Measurements from ENCODE around the gene RNF19B. TPM values are rescaled to one million over a fixed set of nuclear protein-coding genes. Genes with fewer than 3 reads are reported as not detected.

Gene RNF19B, protein sequence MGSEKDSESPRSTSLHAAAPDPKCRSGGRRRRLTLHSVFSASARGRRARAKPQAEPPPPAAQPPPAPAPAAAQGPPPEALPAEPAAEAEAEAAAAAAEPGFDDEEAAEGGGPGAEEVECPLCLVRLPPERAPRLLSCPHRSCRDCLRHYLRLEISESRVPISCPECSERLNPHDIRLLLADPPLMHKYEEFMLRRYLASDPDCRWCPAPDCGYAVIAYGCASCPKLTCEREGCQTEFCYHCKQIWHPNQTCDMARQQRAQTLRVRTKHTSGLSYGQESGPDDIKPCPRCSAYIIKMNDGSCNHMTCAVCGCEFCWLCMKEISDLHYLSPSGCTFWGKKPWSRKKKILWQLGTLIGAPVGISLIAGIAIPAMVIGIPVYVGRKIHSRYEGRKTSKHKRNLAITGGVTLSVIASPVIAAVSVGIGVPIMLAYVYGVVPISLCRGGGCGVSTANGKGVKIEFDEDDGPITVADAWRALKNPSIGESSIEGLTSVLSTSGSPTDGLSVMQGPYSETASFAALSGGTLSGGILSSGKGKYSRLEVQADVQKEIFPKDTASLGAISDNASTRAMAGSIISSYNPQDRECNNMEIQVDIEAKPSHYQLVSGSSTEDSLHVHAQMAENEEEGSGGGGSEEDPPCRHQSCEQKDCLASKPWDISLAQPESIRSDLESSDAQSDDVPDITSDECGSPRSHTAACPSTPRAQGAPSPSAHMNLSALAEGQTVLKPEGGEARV
- 22.5 TPM for total RNA-seq (2021; ENCODE audit: unreplicated experiment)
- 24.1 and 32.5 TPM in 2 replicates for polyA plus RNA-seq (2012)
- Bru-seq, nascent RNA = percentile 67 among the genes with signal in this experiment
- percentile 73 among the genes with signal in this experiment for BruChase-seq, experiment 1, labeled RNA remaining after a 6-hour chase
- percentile 69 among the genes with signal in this experiment for BruChase-seq, experiment 2, labeled RNA remaining after a 2-hour chase
- long read RNA-seq, transcript RNF19B-203 (9 exons, 2,560 nt) = minor isoform, 12 of 49 reads
- long read RNA-seq, transcript RNF19B-201 (9 exons, 2,334 nt) = major isoform, 24 of 49 reads
- long read RNA-seq, partial matches to known transcripts = 1 of 49 reads
- long read RNA-seq, other reads (novel, unspliced or antisense) = 10 of 49 reads

DNA sequence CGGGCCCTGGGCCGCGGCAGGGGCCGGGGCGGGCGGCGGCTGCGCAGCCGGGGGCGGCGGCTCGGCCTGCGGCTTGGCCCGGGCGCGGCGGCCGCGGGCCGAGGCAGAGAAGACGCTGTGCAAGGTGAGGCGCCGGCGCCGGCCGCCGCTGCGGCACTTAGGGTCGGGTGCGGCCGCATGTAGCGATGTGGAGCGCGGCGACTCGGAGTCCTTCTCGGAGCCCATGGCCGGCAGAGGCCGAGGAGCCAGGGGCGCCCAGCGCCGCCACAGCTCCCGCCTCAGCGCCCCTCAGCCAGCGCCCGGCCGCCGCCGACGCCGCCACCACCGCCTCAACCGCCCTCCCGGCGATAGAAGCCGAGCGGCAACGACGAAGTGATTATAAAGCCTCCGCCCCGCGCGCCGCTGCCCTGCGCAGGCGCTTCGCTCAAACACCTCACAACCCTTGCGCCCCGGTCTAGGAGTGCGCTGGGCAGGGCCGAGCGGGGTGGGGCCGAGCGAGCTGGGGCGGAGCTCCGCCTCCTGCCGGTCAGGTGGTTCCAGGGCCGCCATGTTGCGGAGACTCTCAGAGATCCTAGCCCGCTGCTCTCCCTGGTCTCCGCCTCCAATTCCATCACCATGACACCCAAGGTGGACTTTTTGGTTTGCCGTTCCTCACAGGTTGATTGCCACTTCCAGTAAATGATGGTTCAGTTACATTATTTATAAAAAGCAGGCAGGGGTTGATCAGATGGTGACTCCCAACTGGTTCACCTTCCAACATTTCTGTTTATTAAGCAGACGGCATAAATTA, at the start of gene RNF19B:
Gene RNF19B (minus strand): TSS at position 349 of the 790 bp plus-strand sequence. CDS start 124 bp downstream, at position 225.
- Histone ChIP-seq H3K4me2 (ENCODE audit: low read length) (peak within 1 kb of the TSS; percentile 99), H3K36me3 (ENCODE audit: control insufficient read depth in 1 of 2, insufficient read depth in 2 of 2, low read length in 2 of 2) (no peaks in the 10 kb centered on the region), H3K9me2 (ENCODE audit: insufficient read depth) (0 out of 2 replicates have a peak, but pooled peaks cover 2% of the 10 kb centered on the region), H4K20me1 (ENCODE audit: insufficient read depth) (no peaks in the 10 kb centered on the region; the same call in 1 of the 2 replicates), H3K9me3 (ENCODE audit: control insufficient read depth in 1 of 2, insufficient read depth in 1 of 2, low read depth in 1 of 2, low read length in 2 of 2) (no peaks in the 10 kb centered on the region), H3K79me2 (ENCODE audit: insufficient read depth, low read length) (peaks cover 41% of the 10 kb centered on the region), H3K4me1 (ENCODE audit: control insufficient read depth in 1 of 2, insufficient read depth in 2 of 2, low read length in 2 of 2) (peaks cover 20 to 29% of the 10 kb centered on the region in 2 experiments), H3K27me3 (ENCODE audit: insufficient read depth, low read length) (no peaks in the 10 kb centered on the region), H3K4me3 (replicated peaks in 1 of 2; ENCODE audit: low read depth in 1 of 2, low read length in 2 of 2) (peak within 1 kb of the TSS; percentile 71 to 86), H3K9ac (ENCODE audit: low read length) (peak within 1 kb of the TSS; percentile 76), H2AFZ (ENCODE audit: low read depth, low read length, poor library complexity, severe bottlenecking) (no peak within 1 kb of the TSS), H3K27ac (ENCODE audit: low read depth, low read length) (peak within 1 kb of the TSS; percentile 84)
- no TSS peak for BruUV-seq (replicated peaks)
- CTCF ChIA-PET = interaction anchor here (1.0 to 1.3 kb wide), 2 partner anchors 31 to 72 kb away, joined by 3 to 4 read pairs; no protein-coding TSS in a partner anchor
- intact Hi-C loops (cut with micrococcal nuclease) = loop anchor here (2.0 kb wide), 1 partner anchor 24 kb away; no protein-coding TSS in a partner anchor
- POLR2A ChIA-PET = interaction anchor here (0.5 to 2.5 kb wide), 15 partner anchors 11 to 1038 kb away, joined by 3 to 41 read pairs (median 3); partner anchors contain the start of genes RBBP4 and TRIM62
- DNase-seq (ENCODE audit: low read depth, low spot score) = peak; percentile 85
- peak; percentile 96 for ATAC-seq
- RAD21 ChIA-PET (ENCODE audit: low non-redundant PET in 1 of 2, low total read pairs in 2 of 2, uncharacterized antibody in 2 of 2, unreplicated experiment in 2 of 2) = interaction anchor here in 1 of 2 experiments (1.5 kb wide), 1 partner anchor 43 kb away, joined by 4 read pairs; no protein-coding TSS in a partner anchor
- TF ChIP-seq, protein P1, sequence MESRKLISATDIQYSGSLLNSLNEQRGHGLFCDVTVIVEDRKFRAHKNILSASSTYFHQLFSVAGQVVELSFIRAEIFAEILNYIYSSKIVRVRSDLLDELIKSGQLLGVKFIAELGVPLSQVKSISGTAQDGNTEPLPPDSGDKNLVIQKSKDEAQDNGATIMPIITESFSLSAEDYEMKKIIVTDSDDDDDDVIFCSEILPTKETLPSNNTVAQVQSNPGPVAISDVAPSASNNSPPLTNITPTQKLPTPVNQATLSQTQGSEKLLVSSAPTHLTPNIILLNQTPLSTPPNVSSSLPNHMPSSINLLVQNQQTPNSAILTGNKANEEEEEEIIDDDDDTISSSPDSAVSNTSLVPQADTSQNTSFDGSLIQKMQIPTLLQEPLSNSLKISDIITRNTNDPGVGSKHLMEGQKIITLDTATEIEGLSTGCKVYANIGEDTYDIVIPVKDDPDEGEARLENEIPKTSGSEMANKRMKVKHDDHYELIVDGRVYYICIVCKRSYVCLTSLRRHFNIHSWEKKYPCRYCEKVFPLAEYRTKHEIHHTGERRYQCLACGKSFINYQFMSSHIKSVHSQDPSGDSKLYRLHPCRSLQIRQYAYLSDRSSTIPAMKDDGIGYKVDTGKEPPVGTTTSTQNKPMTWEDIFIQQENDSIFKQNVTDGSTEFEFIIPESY (IDR thresholded peaks at IDR 0.05; ENCODE audit: extremely low read depth, insufficient replicate concordance, low read length) = no peak
- TF ChIP-seq JUND (IDR thresholded peaks at IDR 0.05) = no peak
- TF ChIP-seq SRF (IDR thresholded peaks at IDR 0.05; ENCODE audit: low read depth) = no peak
- TF ChIP-seq, protein P2, sequence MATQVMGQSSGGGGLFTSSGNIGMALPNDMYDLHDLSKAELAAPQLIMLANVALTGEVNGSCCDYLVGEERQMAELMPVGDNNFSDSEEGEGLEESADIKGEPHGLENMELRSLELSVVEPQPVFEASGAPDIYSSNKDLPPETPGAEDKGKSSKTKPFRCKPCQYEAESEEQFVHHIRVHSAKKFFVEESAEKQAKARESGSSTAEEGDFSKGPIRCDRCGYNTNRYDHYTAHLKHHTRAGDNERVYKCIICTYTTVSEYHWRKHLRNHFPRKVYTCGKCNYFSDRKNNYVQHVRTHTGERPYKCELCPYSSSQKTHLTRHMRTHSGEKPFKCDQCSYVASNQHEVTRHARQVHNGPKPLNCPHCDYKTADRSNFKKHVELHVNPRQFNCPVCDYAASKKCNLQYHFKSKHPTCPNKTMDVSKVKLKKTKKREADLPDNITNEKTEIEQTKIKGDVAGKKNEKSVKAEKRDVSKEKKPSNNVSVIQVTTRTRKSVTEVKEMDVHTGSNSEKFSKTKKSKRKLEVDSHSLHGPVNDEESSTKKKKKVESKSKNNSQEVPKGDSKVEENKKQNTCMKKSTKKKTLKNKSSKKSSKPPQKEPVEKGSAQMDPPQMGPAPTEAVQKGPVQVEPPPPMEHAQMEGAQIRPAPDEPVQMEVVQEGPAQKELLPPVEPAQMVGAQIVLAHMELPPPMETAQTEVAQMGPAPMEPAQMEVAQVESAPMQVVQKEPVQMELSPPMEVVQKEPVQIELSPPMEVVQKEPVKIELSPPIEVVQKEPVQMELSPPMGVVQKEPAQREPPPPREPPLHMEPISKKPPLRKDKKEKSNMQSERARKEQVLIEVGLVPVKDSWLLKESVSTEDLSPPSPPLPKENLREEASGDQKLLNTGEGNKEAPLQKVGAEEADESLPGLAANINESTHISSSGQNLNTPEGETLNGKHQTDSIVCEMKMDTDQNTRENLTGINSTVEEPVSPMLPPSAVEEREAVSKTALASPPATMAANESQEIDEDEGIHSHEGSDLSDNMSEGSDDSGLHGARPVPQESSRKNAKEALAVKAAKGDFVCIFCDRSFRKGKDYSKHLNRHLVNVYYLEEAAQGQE (IDR thresholded peaks at IDR 0.05; ENCODE audit: low read depth) = no peak
- TF ChIP-seq YY1 (IDR thresholded peaks at IDR 0.05; ENCODE audit: extremely low read depth, insufficient replicate concordance, low read depth, low read length) = peak; percentile 91
- TF ChIP-seq, protein P3, sequence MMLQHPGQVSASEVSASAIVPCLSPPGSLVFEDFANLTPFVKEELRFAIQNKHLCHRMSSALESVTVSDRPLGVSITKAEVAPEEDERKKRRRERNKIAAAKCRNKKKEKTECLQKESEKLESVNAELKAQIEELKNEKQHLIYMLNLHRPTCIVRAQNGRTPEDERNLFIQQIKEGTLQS (IDR thresholded peaks at IDR 0.05) = no peak
- TF ChIP-seq CBX3 (IDR thresholded peaks at IDR 0.05; ENCODE audit: low read depth) = peak; percentile 88; the same call in 1 of the 2 replicates
- TF ChIP-seq POLR2AphosphoS5 (IDR thresholded peaks at IDR 0.05; ENCODE audit: low read depth, low read length) = peak; percentile 100
- TF ChIP-seq TCF7L2 (IDR thresholded peaks at IDR 0.05; ENCODE audit: borderline replicate concordance, extremely low read depth, insufficient read depth, insufficient read length) = peak; percentile 45
- TF ChIP-seq POLR2A (IDR thresholded peaks at IDR 0.05; ENCODE audit: borderline replicate concordance, extremely low read depth, insufficient read depth, insufficient read length) = peak; percentile 97
- TF ChIP-seq SIN3A (IDR thresholded peaks at IDR 0.05; ENCODE audit: low read depth) = peak; percentile 94
- TF ChIP-seq EZH2 (IDR thresholded peaks at IDR 0.05) = no peak
- no peak for TF ChIP-seq EZH2phosphoT487 (IDR thresholded peaks at IDR 0.05; ENCODE audit: borderline replicate concordance)
- no peak for TF ChIP-seq CEBPB (IDR thresholded peaks at IDR 0.05; ENCODE audit: low read depth)
- TF ChIP-seq RAD21 (IDR thresholded peaks at IDR 0.05; ENCODE audit: low read depth) = no peak

All from HCT116 (cell line).